NCI-H446 treated with DMSO at 0.1 percent for 48 hours (cell line): Measurements from ENCODE around the gene SLC8B1.
A peak's percentile ranks its signal among the peaks of the same experiment; 100 is the strongest.

Source experiments
- DNase-seq: peaks from one replicate; lab custom pipeline; 2025; lab: John Stamatoyannopoulos, UW

Gene SLC8B1

GRCh38 chr12:113322343-113322742 is 12.6 kb downstream of the SLC8B1 start:
- DNase-seq: no peak

DNA sequence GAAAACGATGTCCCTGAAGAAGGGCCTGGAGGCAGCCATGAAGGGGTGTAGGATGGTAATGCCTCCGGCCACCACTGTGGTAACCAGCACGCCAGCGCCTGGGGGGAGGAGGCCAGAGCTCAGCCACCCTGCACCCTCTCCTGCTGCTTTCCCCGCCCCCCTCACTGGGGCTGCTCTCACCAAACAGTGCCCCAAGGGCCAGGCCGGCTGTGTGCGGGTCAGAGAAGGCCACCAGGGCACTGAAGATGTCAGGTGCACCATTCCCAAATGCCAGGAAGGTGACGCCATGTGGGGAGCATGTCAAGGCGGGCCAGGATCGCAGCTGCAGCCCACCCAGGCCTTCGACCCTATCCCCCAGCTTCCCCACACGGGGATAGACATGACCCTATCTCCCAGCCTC is 14.5 kb downstream of the SLC8B1 start:
- no peak for DNase-seq

DNA sequence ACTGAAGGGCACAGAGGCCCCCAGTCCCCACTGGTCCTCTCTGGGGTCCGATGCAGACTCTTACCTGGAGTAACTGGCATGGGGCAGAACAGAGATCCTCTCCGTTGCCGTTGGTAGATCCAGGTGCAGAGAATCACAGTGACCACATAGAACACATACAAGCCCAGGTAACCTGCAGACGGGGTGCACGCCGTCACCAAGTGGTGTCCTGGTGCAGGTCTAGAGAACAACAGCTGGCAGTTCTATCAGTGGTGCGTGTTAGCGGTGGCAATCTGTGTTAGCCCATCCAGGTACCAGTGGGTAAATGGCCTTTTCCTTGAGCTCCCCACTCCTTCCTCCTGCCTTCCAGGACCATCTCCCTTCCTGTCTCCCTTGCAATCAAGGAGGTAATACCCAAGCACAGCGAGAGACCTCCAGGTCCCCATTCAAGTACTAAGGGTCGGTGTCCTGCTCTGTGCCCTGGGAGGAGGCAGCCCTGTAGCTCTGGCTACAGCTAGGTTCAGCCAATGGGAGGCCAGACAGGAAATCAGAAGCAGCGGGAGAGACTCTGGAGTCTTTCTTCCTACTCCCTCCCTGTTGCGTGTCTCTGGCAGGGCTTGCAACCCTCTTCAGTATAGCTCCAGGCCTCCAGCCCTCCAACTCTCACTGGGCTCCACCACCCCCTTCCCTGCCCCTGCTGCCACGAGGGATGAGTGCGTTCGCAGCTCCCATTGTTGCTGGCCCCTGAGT is 15.8 kb downstream of the SLC8B1 start:
- no peak for DNase-seq

GRCh38 chr12:113318046-113318656 is 16.8 kb downstream of the SLC8B1 start:
- DNase-seq: no peak

GRCh38 chr12:113317122-113317521 is 17.8 kb downstream of the SLC8B1 start:
- DNase-seq: no peak

DNA sequence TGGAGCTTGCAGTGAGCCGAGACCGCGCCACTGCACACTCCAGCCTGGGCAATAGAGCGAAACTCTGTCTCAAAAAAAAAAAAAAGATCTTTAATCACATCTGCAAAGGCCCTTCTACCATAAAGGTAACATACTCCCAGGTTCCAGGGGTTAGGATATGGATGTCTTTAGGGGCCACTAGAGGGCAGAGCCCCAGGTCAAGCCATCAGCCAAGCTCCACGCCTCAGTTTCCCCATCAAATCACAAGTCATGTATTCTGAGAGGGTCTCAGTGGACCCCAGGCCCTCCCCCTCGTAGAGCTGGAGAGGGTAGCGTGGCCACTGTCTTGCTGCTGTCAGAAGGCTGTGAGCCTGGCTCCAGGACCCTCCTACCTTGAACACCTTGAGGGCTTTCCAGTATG is 18.8 kb downstream of the SLC8B1 start:
- no peak for DNase-seq

DNA sequence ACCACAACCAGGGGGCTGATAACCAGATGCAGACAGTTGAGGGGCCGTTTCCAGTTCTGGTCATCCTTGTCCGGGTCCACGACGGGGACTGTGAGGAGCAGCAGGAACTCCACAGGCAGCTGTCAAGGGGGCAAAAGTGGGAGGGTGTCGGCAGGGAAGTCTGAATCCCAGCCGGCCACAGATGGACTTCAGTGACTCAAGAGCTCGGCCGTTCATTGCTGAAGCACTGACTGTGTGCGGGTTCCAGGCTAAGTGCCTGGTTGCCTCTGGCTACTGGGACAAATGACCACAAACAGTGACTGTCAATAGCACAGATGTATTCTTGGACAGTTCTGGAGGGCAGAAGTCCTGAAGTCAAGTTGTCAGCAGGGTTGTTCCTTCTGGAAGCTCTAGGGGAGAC is 19.6 kb downstream of the SLC8B1 start:
- DNase-seq: no peak

DNA sequence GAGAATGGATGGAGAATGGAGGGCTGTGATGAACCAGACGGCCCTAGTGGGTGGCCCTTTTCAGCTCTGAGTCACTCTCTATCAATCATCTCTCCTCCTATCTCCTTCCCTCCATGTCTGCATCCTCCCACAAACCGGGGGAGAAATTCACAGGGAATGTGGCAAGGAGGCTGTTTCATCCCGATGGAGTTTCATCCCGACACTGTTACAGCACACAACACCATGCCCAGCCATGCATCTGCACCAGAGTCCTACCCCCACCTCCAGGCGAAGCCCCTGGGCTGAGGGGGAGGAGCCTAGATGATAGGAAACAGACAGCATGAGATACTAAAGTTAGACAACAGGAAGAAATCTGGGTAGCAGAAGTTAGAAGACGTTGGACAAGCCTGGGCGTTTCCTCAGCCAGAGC is 20.8 kb downstream of the SLC8B1 start:
- DNase-seq: no peak

DNA sequence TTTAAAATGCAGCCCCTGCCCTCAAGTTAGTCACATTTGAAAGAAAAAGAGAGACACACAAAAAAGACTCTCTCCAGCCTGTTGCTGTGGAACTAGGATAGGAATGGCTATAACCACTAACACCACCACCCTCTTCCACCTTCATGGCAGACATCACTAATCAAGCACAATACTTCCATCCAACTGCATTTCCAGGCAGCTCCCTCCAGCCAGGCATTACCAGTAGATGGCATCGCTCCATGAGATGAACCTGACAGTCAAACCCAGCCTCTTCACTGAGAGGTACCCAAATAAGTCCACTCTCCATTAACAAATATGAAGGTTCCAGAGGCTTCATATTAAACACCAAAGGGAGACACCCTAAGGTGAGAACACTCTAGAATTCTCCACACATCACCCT is 24.4 kb downstream of the SLC8B1 start:
- no peak for DNase-seq

DNA sequence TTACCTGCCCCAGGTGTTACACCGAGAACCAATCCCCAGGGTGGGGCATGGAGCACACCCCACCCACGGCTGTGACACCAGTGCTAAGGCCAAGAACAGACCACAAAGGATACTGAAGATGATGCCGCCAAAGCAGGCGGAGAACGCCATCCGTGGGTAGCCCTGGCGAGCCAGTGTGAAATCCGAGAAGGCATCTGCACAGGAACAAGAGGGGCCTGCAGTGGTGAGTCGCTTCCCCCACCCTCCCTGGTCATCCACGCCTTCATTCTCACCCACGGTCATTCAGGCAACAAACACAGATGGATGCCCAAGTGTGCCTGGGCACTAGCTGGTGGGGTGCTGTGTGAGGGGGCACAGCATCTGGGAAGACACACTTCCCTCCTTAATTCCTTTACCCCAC is 28.5 kb downstream of the SLC8B1 start:
- DNase-seq: no peak

DNA sequence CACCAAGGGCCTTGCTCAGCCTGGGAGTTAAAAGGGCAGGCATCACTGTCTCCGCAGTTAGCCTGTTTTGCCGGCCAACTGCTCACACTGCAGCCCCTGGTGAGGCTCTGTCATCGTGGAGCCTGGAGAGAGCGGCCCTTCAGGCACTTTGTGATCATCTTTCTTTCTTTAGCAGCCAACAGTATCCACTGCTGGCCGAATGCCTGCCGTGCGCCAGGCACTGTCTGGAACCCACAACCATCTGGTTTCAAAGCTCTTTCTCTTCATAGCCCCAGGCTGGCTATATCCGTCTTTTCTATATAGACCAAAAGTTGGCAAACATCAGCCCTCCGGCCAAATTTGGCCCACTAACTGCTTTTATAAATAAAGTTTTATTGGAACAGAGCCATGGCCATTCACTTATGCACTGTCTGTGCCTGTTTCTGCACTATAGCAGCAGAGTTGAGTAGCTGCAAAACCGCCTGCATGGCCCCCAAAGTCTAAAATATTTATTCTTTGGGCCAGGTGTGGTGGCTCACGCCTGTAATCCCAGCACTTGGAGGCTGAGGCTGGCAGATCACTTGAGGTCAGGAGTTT is 29.5 kb downstream of the SLC8B1 start:
- DNase-seq: peak; percentile 98

DNA sequence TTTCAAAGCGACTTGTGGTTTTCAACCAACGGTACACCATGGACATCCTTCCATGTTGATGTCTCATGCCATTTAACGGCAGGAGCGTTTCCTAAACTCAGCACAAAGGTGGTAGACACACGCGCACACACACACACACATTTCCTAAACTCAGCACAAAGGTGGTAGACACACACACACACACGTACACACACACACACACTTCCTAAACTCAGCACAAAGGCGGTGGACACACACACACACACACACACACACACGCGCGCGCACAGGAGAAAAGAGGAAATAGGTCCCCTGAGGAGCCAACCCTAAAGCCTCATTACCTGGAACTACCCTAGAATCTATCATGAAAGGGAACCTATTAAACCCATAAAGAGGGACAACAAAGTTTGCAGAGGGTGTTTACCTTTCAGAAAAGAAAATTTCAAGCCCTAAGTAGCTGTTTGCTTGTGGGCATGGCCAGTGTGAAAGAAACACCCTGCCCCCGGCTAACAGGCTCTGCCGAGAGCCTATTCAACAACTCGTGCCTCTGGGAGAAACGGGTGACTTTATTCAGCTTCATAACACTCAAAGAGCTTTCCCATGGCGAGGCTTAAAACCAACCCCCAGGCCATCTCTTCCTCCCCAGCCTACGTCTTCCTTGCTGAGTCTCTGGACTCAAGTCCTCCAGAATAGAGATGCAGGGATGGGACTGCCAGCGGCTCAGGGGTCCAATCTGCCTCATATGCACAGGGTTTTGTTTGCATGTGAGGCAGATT is 31.8 kb downstream of the SLC8B1 start:
- DNase-seq: no peak

DNA sequence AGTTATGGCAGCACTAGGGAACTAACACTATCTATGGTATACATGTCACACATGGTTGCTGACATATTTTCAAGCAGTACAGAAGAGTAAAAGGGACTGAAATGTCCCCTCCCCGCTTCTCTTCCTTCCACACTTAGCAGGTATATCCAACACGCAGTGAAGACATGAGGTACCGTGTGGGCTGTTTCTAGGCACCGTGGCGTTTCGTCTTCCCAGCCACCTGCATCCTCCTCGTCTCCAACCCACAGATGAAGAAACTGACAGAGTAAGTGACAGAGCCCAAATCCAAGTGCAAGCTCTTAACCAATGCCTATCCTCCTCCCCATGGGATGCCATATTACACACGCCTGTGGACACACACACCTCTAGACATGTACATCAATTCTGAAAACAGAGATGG is 32.4 kb downstream of the SLC8B1 start:
- DNase-seq: no peak

DNA sequence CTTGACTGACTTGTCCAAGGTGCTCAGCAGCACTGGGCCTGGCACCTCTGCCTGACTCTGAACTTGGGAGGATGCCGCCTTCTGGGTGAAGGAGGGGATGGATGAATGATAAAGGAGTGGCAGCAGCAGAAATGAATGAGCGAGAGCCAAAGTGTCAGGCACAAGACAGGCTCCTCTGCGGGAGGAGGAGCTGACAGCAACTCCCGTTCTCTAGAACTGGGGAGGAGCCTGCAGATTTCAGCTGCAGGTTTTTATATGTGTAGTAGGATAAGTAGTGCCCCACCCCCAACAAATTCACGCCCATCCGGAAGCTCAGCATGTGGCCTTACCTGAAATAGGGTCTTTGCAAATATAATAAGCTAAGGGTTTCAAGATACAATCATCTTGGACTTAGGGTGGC is 33.1 kb downstream of the SLC8B1 start:
- DNase-seq: no peak

DNA sequence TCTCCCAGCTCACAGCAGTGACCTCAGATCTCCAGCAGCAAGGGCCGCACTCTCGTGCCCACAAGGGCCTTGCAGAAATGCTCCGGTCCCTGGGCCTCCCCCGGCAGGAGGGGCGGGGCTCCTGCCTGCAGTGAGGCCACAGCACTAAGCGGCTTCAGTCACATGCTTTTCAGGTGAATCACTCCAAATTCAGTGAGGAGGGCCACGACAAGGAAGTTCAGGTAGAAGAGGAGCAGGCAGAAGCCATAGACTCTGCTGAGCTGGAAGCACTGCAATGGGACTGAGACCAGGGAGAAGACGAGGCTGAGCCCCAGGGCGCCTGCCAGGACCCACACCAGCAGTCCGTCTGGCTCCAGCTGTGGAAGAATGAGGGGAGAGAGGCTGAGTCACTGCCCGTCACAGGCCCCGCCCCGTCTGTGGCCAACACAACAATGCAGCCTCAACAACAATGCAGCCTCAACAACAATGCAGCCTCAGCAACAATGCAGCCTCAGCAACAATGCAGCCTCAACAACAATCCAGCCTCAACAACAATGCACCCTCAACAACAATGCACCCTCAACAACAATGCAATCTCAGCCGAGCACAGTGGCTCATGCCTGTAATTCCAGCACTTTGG is 35.2 kb downstream of the SLC8B1 start:
- DNase-seq: no peak

DNA sequence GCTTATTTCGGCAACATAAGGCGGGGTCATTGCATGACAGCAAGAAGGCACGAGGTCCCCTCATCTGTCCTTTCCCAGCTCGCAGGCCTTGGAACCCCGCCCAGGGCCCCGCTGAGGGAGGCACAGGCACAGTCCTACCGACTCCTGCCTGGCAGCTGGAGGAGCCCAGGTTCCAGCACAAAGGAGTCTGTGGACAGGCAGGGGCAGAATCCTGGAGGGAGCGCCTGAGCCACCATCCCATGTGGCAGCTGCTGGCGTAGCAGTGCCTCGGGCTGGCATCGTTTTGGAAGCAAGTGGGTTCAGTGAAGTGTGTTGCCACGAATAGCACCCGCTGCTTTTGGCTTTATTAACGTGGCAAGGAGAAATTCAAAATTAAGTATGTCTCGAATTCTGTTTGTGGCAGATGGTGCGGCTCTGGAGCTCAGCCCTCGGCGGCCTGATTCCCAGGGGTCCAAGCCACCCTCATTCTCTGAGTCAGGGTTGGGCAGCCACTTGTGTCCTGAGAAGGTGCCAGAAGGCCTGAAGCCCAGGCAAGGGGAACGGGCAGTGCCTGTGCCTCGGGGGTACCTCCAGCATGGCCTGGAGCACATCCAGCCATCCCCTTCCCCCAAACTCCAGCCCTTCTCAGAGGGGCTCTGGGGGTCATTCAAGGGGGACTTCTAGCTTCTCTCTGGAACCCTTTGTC is 35.9 kb downstream of the SLC8B1 start:
- DNase-seq: peak; percentile 98

GRCh38 chr12:113298472-113298817 is 36.5 kb downstream of the SLC8B1 start:
- no peak for DNase-seq

GRCh38 chr12:113297621-113298471 is 37.1 kb downstream of the SLC8B1 start:
- no peak for DNase-seq

DNA sequence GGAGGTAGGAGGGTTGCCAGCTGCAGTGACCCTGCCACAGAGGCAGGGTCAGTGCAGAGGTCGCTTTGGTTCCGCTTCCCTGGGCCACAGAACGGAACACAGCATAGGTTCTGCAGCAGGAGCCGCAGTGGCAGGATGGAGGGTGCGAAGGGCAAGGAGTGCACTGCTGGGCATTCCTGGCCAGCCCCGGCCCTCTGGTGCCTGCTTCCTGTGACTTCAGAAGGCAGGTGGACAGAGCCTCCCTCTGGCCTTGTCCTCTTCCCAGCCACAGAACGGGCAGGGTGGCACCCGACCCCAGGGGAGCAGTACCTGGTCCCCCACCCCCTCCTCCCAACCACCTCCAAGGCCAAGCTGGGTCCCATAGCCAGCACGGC is 37.7 kb downstream of the SLC8B1 start:
- DNase-seq: no peak

DNA sequence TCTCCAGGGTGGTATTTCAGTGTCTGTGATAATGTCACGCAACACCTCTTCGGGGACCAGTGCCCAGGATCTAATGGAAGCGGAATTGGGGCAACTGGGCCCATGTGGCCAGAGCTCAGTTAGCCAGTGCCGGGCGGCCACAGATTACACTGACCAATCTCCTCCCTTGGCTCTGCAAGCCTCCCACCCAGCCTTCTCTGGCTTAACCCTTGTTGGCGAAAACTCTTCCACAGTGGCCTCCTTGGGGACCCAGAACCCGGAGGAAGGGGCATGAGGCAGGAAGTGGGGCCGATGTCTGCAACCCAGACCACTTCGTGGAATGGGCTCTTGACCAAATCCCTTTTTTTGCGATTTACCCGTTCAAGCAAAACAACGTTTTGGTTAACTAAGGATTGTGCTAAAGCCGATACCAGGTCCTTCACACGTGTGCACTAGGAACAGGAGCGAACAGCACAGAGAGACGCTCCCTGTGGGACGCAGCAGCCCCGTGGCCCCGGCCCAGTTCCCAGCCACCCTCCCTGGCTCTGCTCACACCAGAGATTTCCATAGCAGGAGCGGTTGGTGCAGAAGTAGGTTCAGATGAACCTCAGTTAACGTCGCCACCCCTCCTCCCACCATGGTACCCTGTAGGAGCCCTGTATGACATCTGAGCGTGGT is 38.2 kb downstream of the SLC8B1 start:
- no peak for DNase-seq
